Cardiac fibroblast (primary cell): Measurements from ENCODE around the gene TMCO4.

Source experiments
- DNase-seq, 2 donors: peaks; one replicate each; pipeline versions ENCODE4 v3.0.0 to v3.0.0-alpha.2; 2010; ENCODE audit warnings: low read depth in 2 of 2
- H3K4me3 ChIP-seq, 2 donors: replicated peaks in 1 of 2; 1 replicate in 1 of 2; 2 replicates in 1 of 2; pipeline ENCODE4 v1.5.1; 2011; ENCODE audit warnings: low read depth in 2 of 2, low read length in 2 of 2, mild to moderate bottlenecking in 2 of 2, moderate library complexity in 1 of 2
- CTCF ChIP-seq: IDR thresholded peaks from one replicate; pipeline ENCODE4 v1.5.1; 2011; ENCODE audit warnings: low read depth, mild to moderate bottlenecking, low read length, inconsistent platforms

TMCO4 gene

GRCh38 chr1:19734472-19734999, 65.2 kb downstream of the TMCO4 start:
- TF ChIP-seq CTCF, result no peak
- DNase-seq, result peak; percentile 25 to 46
- no peak overlapping the region for H3K4me3 ChIP-seq

GRCh38 chr1:19734056-19734455, 65.7 kb downstream of the TMCO4 start:
- no peak overlapping the region for H3K4me3 ChIP-seq
- DNase-seq, result no peak
- TF ChIP-seq CTCF, result no peak

GRCh38 chr1:19733615-19734014, 66.1 kb downstream of the TMCO4 start:
- no peak overlapping the region for H3K4me3 ChIP-seq
- TF ChIP-seq CTCF, result no peak
- no peak for DNase-seq

GRCh38 chr1:19731311-19731821, 68.3 kb downstream of the TMCO4 start:
- no peak for TF ChIP-seq CTCF
- no peak for DNase-seq
- no peak overlapping the region for H3K4me3 ChIP-seq

GRCh38 chr1:19730793-19731192, 68.9 kb downstream of the TMCO4 start:
- no peak for DNase-seq
- H3K4me3 ChIP-seq, result no peak overlapping the region
- TF ChIP-seq CTCF, result no peak

- no peak for DNase-seq
- no peak for TF ChIP-seq CTCF
- H3K4me3 ChIP-seq, result no peak overlapping the region
These were observed 69.5 kb downstream of the TMCO4 start for GRCh38 chr1:19730232-19730631.
